ENCODE measurements around the gene DOCK8.

Gene DOCK8

GRCh38 chr9:459491-460444, 245.1 kb downstream of the DOCK8 start:
- Histone ChIP-seq H3K27me3 (ENCODE audit: insufficient read depth, low read depth) (no peaks in the 10 kb centered on the region), H3K4me2 (peak overlapping the region; percentile 54; the same call in 1 of the 2 replicates), H3K9ac (peak overlapping the region; percentile 8; the same call in 1 of the 2 replicates), H3K4me3 (IDR thresholded peaks at IDR 0.05; ENCODE audit: insufficient read depth, low read depth, low read length) (no peak overlapping the region), H3K36me3 (ENCODE audit: insufficient read depth) (no peaks in the 10 kb centered on the region), H2AFZ (ENCODE audit: low read depth) (peak overlapping the region; percentile 67), H3K27ac (peak overlapping the region; percentile 70), H3K4me1 (ENCODE audit: low read depth, poor library complexity, severe bottlenecking) (peaks cover 28% of the 10 kb centered on the region), H3K79me2 (ENCODE audit: insufficient read depth, low read depth) (no peaks in the 10 kb centered on the region), H4K20me1 (ENCODE audit: insufficient read depth) (no peaks in the 10 kb centered on the region)
- TF ChIP-seq, protein P1, sequence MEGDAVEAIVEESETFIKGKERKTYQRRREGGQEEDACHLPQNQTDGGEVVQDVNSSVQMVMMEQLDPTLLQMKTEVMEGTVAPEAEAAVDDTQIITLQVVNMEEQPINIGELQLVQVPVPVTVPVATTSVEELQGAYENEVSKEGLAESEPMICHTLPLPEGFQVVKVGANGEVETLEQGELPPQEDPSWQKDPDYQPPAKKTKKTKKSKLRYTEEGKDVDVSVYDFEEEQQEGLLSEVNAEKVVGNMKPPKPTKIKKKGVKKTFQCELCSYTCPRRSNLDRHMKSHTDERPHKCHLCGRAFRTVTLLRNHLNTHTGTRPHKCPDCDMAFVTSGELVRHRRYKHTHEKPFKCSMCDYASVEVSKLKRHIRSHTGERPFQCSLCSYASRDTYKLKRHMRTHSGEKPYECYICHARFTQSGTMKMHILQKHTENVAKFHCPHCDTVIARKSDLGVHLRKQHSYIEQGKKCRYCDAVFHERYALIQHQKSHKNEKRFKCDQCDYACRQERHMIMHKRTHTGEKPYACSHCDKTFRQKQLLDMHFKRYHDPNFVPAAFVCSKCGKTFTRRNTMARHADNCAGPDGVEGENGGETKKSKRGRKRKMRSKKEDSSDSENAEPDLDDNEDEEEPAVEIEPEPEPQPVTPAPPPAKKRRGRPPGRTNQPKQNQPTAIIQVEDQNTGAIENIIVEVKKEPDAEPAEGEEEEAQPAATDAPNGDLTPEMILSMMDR (conservative IDR thresholded peaks at IDR 0.05; ENCODE audit: low read depth, low read length): peak; percentile 51

DNA sequence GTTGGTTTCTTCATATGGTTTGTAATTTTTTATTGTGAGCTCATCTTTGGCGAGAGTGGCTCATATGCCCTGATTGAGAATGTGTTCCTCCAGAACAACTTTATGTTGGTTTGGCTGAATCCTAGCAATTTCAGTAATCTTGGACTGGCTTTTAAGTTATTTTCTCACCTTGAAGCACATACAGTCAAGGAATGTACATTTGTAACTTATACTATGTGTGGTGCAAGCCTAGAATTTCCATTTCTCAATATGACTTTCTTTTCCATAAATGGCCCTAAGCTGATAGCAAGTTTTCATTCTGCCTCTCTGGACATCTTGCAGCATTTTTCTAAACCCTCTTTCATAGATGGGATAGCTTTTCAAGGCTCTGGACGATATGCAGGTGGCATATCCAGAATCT, 247.5 kb downstream of the DOCK8 start:
- Histone ChIP-seq H4K20me1 (ENCODE audit: insufficient read depth) (no peaks in the 10 kb centered on the region), H3K27ac (no peak overlapping the region), H3K79me2 (ENCODE audit: insufficient read depth, low read depth) (no peaks in the 10 kb centered on the region), H3K4me2 (no peak overlapping the region), H3K4me3 (IDR thresholded peaks at IDR 0.05; ENCODE audit: insufficient read depth, low read depth, low read length) (no peak overlapping the region), H2AFZ (ENCODE audit: low read depth) (no peak overlapping the region), H3K9ac (no peak overlapping the region), H3K36me3 (ENCODE audit: insufficient read depth) (no peaks in the 10 kb centered on the region), H3K27me3 (ENCODE audit: insufficient read depth, low read depth) (no peaks in the 10 kb centered on the region), H3K4me1 (ENCODE audit: low read depth, poor library complexity, severe bottlenecking) (peaks cover 28% of the 10 kb centered on the region)
- TF ChIP-seq, protein P1 (conservative IDR thresholded peaks at IDR 0.05; ENCODE audit: low read depth, low read length): no peak

DNA sequence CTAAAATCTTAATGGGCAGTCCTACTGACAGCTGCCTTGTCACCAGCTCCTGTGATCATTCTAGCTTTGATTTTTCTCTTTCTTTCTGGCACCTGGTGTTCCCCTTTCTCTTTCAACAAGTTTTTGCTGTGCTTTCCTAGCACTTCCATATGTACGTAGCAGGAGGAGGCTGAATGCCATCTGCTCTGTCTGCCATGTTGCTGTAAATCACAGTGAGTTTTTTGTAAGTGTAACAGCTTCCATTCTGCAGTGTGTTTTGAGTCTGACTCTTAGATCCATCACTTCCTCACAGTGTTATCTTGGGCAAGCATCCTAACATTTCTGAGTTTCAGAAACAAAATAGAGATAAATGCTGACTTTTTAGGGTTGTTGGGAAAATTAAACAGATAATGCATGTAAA, 247.9 kb downstream of the DOCK8 start:
- Histone ChIP-seq H4K20me1 (ENCODE audit: insufficient read depth) (no peaks in the 10 kb centered on the region), H3K4me3 (IDR thresholded peaks at IDR 0.05; ENCODE audit: insufficient read depth, low read depth, low read length) (no peak overlapping the region), H3K9ac (no peak overlapping the region), H3K27ac (no peak overlapping the region), H3K36me3 (ENCODE audit: insufficient read depth) (no peaks in the 10 kb centered on the region), H2AFZ (ENCODE audit: low read depth) (no peak overlapping the region), H3K4me2 (no peak overlapping the region), H3K79me2 (ENCODE audit: insufficient read depth, low read depth) (no peaks in the 10 kb centered on the region), H3K4me1 (ENCODE audit: low read depth, poor library complexity, severe bottlenecking) (peaks cover 28% of the 10 kb centered on the region), H3K27me3 (ENCODE audit: insufficient read depth, low read depth) (no peaks in the 10 kb centered on the region)
- TF ChIP-seq, protein P1 (conservative IDR thresholded peaks at IDR 0.05; ENCODE audit: low read depth, low read length): no peak

DNA sequence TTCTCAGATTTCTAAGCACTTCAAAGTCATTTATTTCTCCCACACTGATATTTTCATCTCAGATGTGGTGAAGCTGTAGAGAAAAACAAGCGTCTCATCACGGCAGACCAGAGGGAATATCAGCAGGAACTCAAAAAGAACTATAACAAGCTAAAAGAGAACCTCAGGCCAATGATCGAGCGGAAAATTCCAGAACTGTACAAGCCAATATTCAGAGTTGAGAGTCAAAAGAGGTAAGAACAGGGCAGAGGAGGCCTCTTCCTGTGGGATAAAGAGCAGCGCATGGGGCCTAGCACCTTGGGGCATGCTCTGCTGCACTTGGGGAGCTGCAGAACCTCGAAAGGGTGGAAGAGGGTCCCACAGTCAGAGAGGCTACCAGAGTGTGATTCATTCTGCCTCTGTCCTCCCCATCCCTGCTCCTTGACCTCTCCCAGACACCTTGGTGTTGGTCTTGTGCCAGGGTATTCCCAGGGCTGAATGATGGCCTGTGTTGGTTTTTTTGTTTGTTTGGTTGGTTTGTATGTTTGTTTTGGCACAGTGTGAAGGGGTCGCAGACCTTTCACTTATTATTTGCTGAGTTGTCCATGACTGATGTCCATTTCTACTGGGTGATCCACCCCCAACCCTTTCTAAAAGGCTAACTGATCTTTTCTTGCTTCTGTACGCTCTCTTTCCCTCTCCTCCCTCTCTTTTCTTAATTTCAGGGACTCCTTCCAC, 248.9 kb downstream of the DOCK8 start:
- no peak overlapping the region for H3K4me2 ChIP-seq
- no peak overlapping the region for H3K4me3 ChIP-seq (IDR thresholded peaks at IDR 0.05; ENCODE audit: insufficient read depth, low read depth, low read length)
- H3K9ac ChIP-seq: no peak overlapping the region
- H3K36me3 ChIP-seq (ENCODE audit: insufficient read depth): no peaks in the 10 kb centered on the region
- no peak overlapping the region for H2AFZ ChIP-seq (ENCODE audit: low read depth)
- peaks cover 32% of the 10 kb centered on the region for H3K4me1 ChIP-seq (ENCODE audit: low read depth, poor library complexity, severe bottlenecking)
- H3K79me2 ChIP-seq (ENCODE audit: insufficient read depth, low read depth): no peaks in the 10 kb centered on the region
- TF ChIP-seq, protein P1 (conservative IDR thresholded peaks at IDR 0.05; ENCODE audit: low read depth, low read length): no peak
- no peak overlapping the region for H3K27ac ChIP-seq
- H4K20me1 ChIP-seq (ENCODE audit: insufficient read depth): no peaks in the 10 kb centered on the region
- H3K27me3 ChIP-seq (ENCODE audit: insufficient read depth, low read depth): no peaks in the 10 kb centered on the region
